22Rv1 (cell line): ENCODE results near the gene DCAF8L2.

ENCODE experiments used
- ZFX ChIP-seq: fragments of 450-650 bp; IDR thresholded peaks from 2 replicates; pipeline ENCODE4 v1.6.1; 2017; ENCODE audit warnings: antibody characterized with exemption, borderline replicate concordance
- TF ChIP-seq, protein P1 (sequence below): fragments of 450-650 bp; IDR thresholded peaks from 2 replicates; pipeline ENCODE4 v1.5.1; 2017; ENCODE audit warnings: mild to moderate bottlenecking

DNA sequence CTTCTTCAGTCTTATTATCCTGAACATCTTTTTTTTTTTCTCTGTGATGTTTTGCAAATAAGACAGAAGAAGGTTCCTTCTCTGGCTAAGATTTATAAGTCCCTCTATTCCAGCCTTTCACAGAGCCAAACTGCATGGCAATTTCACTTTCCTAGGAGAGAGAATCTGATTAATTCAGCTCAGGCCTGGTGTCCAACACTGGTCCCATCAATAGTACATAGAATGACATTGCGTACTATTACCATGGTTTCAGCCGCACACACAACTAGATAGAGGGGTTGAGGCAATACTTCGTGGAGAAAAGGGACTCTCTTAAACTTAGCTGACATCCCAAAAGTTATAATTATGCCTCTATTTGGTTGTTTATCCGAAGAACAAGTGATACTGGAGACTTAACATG lies 18.5 kb downstream of the DCAF8L2 start:
- TF ChIP-seq, protein P1, sequence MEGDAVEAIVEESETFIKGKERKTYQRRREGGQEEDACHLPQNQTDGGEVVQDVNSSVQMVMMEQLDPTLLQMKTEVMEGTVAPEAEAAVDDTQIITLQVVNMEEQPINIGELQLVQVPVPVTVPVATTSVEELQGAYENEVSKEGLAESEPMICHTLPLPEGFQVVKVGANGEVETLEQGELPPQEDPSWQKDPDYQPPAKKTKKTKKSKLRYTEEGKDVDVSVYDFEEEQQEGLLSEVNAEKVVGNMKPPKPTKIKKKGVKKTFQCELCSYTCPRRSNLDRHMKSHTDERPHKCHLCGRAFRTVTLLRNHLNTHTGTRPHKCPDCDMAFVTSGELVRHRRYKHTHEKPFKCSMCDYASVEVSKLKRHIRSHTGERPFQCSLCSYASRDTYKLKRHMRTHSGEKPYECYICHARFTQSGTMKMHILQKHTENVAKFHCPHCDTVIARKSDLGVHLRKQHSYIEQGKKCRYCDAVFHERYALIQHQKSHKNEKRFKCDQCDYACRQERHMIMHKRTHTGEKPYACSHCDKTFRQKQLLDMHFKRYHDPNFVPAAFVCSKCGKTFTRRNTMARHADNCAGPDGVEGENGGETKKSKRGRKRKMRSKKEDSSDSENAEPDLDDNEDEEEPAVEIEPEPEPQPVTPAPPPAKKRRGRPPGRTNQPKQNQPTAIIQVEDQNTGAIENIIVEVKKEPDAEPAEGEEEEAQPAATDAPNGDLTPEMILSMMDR = no peak
- TF ChIP-seq ZFX = no peak
